ENCODE measurements around the gene CELSR1.

CELSR1 gene

GRCh38 chr22:46312056-46312455, 225.4 kb downstream of the CELSR1 start:
- Mint-ChIP-seq H3K27ac (no peak overlapping the region), H3K36me3 (ENCODE audit: low read depth) (peaks cover 53% of the 10 kb centered on the region), H3K4me3 (no peak overlapping the region), H3K4me1 (ENCODE audit: low read depth) (peaks cover 4% of the 10 kb centered on the region), H3K9me3 (no peaks in the 10 kb centered on the region), H3K27me3 (ENCODE audit: low read depth) (no peaks in the 10 kb centered on the region)
- DNase-seq (ENCODE audit: low spot score) = no peak

All from T-helper 2 cell treated with Interferon-gamma antibody and Interleukin-4, amounts not matched to agents 5 μg/mL and 100 μg/mL, for 36 hours (primary cell).